ENCODE measurements around the gene LBX1.

LBX1 gene

GRCh38 chr10:101241840-101242707 lies 12.8 kb upstream of the LBX1 start:
- no peak for DNase-seq

- DNase-seq, result no peak
Observed at GRCh38 chr10:101238732-101239105, 9.5 kb upstream of the LBX1 start.

GRCh38 chr10:101237982-101238731 lies 8.9 kb upstream of the LBX1 start:
- DNase-seq, result no peak

GRCh38 chr10:101237081-101237981 lies 8.1 kb upstream of the LBX1 start:
- DNase-seq, result no peak

DNA sequence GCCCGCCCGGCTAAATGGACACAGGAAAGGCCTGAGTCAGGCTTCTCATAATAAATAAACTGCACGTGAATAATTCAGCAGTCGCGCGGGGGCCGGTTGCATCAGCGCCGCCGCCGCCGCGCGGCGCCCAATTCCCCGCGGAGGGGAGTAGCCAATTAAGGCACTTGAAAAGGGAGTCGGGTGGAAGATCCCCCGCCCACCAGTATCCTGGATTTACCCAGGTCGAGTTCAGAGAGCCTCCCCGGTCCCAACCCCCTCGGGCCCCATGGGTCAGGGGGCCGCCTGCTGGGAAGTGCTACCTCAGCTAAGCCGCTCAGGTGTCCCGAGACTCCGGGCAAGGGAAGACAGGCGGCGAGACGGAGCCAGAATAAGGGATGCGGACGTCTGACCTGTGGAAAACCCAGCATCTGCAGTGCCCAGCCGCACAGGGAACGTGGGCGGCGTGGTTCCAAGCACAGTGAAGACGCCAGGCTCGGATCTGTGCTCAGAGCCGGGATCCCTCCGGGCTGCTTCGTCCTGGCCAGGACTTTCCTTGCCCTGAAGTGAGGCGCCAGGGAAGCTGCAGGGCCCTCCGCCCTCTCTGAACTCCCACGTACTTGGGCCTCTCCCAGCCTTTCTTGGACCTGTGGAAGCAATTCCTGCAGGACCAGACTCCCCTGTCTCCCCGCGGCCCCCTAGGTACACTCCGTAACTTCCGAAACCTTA lies 7.3 kb upstream of the LBX1 start:
- DNase-seq, result no peak

DNA sequence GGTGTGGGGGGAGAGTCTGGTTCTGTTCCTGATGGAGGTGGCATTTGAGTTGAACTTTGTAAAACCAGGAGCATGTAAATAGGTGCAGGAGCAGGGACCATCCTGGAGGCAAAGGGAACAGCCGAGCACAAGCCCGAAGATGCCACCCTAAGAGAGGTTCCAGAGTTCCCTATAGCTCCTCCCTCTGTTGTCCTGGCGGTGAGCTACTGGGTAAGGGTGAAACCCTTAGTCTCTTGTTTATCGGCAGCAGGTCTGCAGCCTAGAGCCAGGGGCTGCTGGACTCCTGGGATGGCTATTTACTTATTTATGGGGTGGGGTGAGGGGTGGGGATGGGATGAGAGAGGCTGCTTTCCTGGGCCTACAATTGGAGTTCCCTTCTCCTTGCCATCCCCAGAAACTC lies 6.5 kb upstream of the LBX1 start:
- DNase-seq, result no peak

DNA sequence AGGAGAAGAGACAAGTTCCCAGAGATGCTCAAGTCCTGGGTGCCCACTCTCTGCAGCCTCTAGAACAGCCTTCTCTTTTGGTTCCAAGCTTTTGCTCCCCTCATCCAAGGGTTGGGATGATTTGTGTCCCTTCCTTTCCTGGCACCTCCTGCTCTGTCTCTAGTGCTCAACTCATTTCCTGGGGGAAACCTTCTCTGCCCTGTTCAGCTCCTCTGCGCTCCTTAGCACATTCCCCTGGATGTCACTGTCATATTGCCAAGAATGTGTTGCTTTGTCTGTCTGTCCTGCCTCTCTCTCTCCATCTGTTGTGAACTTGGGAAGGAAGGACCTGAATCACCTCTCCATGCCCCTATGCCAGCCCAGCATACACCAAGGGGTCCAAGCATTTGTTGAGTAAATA lies 5.1 kb upstream of the LBX1 start:
- no peak for DNase-seq

- DNase-seq, result no peak
Observed at GRCh38 chr10:101233863-101234262, 4.6 kb upstream of the LBX1 start.

DNA sequence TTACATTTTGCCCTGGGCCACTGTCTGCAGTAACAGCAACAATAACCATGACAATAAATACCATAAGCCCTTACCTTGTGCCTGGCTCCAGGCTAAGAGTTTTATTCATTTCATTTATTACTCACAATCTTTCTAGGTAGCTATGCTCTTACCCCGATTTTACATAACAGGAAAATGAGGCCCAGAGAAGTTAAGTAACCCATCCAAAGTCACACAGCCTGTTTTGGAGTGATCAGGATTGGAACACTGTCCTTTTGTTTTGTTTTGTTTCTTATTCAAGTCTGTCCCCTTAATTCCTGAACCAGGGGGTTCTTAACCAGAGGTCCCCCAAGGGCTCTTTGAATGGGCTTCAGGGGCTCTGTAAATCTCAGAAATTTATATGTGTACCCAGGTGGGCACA lies 4.2 kb upstream of the LBX1 start:
- no peak for DNase-seq

GRCh38 chr10:101231912-101232689 lies 2.8 kb upstream of the LBX1 start:
- no peak for DNase-seq

DNA sequence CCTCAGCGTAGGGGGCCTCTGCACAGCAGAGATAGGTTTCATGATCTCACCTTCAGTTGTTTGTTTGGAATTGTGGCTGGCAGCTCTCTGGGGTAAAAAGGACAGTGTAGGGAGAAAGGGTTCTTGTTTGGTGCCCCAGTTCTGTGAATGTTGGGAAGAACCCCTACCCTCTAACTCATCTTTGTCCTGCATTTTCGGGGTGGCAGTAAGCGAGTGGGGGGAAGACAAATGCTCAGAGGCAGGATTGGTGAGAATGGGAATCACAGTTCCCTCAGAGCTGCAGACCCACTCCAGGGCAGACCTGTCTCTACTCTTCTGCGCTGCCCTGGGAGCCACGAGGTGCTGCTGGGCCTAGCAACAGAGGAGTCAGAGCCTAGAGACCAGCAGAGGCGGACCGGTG lies 1.8 kb upstream of the LBX1 start:
- DNase-seq, result no peak

- no peak for DNase-seq
Observed at GRCh38 chr10:101230183-101230917, 1.1 kb upstream of the LBX1 start.

- DNase-seq, result no peak
Observed at GRCh38 chr10:101228966-101229265, 347 bp downstream of the LBX1 start.

GRCh38 chr10:101228153-101228965 lies 904 bp downstream of the LBX1 start:
- no peak for DNase-seq

GRCh38 chr10:101227429-101228152 lies 1.7 kb downstream of the LBX1 start:
- DNase-seq, result no peak

DNA sequence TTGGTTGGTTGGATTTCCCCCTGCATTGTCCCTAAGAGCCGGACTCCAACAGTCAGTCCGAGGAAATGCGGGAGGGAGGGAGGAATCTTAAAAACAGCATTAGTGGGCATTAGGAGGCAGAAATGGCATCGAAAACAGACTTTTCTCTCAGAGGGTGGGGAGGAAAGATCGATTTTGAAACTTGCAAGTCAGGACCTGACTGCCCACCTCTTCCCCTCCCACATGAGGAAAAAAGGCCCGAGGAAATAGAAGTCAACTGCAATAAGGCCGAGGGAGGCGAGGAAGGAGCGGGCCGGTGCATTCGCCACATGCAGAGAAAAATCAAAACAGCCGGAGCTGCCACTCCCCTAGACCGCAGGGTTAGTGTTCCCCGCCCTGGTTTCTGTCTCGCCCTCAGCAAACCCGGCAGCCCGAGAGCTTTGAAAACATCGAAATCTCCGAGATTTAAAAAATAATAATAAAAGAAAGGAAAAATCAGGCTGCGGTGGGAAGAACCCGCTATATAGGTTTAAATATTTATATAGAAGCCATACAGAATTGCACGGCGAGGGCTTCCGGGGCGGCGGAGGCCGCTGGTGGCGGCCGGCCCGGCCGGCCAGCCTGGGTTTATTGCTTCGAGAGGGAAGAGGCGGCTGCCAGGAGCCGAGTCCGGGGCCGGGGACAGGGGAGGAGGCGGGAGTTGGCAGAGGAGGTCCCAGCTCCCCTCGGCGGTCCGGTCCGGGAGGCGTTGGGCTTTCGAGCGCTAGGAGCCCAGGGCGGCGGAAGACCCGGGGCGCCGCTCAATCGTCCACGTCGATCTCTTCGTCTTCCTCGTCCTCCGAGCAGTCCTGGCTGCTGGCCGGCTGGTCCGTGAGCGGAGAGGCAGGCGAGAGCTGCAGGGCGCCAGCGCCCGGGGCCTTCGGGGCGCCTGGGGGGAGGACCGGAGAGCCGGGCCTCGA lies 2.5 kb downstream of the LBX1 start:
- DNase-seq, result no peak

- no peak for DNase-seq
Observed at GRCh38 chr10:101225846-101226421, 3.3 kb downstream of the LBX1 start.
